ENCODE measurements around the gene YJEFN3. TPM values are rescaled to one million over a fixed set of nuclear protein-coding genes. Genes with fewer than 3 reads are reported as not detected.

YJEFN3 gene
- total and polyA plus RNA-seq, 4 donors: 4.4 to 30.6 (median 15.1) TPM

DNA sequence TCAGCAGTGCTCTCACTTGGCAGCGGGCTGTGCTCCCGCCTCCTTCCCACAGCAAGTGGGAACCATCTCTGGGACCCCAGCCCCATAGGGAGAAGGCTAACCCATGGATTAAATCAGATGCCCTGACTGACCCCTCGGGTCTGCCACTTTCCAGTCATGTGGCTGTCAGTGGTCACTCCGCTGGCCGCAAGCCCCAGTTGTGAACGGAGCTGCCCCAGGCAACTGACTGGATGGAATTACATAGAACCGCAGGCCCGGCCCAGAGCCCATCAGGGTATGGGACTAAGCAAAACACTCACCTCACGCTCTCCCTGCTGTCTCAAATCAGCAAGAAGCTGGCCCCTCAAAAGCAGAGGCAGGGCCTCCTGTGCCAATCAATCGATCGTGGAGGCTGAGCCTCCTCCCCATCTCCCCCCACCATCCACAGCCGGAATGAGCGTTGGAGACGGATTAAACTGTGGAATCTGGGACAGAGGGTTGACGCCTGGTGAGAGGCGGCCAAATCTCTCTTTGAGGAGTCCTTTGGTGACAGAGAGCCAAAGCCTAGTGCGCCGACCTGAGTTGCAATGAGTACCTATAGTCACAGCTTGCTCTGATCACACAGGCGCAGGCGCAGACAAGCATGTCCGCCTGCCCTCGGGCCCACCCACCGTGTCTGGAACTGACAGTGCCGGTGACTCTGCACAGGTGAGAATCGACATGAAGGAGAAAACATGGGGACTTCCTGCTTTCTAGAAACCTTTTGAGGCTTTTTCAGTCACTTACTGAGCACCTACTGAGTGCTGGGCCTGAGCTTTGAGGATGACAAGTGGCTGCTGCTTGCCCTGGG, 51.0 kb downstream of the YJEFN3 start:
- Histone ChIP-seq H3K4me3 (ENCODE audit: low read depth, low read length) (no peak overlapping the region), H3K27ac (ENCODE audit: low read depth, low read length) (no peak overlapping the region), H3K9me3 (ENCODE audit: control insufficient read depth, insufficient read depth, low read length) (no peaks in the 10 kb centered on the region), H3K27me3 (ENCODE audit: control insufficient read depth, insufficient read depth, low read length) (no peaks in the 10 kb centered on the region), H3K4me1 (ENCODE audit: control insufficient read depth, insufficient read depth, low read length) (peaks cover 13% of the 10 kb centered on the region), H3K36me3 (ENCODE audit: control insufficient read depth, insufficient read depth, low read length) (peaks cover 19% of the 10 kb centered on the region)
- DNase-seq (ENCODE audit: low read depth in 4 of 6, low spot score in 6 of 6): peak in 1 of 6 donors; percentile 28
- 91% methylated on average over 23 of the region's 25 CpGs for WGBS (ENCODE audit: insufficient coverage)

DNA sequence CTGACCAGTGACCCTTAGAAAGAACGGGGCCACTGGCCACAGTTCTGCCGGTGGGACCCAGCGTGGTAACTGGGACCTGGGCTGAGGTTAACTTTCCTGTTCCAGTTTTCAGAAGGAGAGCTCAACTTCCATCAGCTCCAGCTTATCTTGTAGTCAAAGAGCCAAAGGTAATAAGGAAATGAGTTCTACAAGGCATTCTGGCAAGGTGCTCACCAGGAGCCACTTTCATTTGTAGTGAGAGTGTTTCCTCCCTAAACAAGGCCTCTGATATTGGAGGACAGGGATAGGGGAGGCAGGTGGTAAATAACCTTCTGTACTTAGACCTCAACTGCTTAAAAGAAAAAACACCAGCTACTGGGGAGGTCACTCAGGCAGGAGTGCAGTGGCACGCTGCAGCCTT, 51.7 kb downstream of the YJEFN3 start:
- Histone ChIP-seq H3K36me3 (ENCODE audit: control insufficient read depth, insufficient read depth, low read length) (peaks cover 19% of the 10 kb centered on the region), H3K27ac (ENCODE audit: low read depth, low read length) (no peak overlapping the region), H3K4me1 (ENCODE audit: control insufficient read depth, insufficient read depth, low read length) (peaks cover 13% of the 10 kb centered on the region), H3K4me3 (ENCODE audit: low read depth, low read length) (no peak overlapping the region), H3K27me3 (ENCODE audit: control insufficient read depth, insufficient read depth, low read length) (no peaks in the 10 kb centered on the region), H3K9me3 (ENCODE audit: control insufficient read depth, insufficient read depth, low read length) (no peaks in the 10 kb centered on the region)
- WGBS (ENCODE audit: insufficient coverage): 95% methylated on average over 4 of the region's 4 CpGs
- no peak for DNase-seq (ENCODE audit: low read depth in 4 of 6, low spot score in 6 of 6)

DNA sequence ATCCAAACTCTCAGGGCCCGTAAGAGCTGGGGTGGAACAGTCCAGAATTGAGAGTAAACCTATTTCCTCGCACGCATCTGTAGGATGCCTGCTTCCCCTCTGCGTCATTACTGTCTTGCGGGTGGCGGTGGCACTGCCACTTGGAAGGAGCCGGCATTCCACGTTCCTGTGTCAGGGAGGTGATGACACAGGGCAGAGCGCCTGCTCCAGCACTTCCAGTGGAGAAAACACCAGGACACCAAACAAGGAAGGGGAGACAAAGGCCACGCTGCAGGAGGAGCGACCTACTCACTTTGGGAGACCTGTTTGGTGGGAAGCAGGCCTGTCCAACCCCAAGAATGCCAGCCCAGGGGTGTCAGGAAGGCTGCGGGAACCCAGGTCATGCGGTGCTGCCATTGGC, 52.7 kb downstream of the YJEFN3 start:
- no peak for DNase-seq (ENCODE audit: low read depth in 4 of 6, low spot score in 6 of 6)
- no peaks in the 10 kb centered on the region for H3K9me3 ChIP-seq (ENCODE audit: control insufficient read depth, insufficient read depth, low read length)
- H3K4me3 ChIP-seq (ENCODE audit: low read depth, low read length): no peak overlapping the region
- no peak overlapping the region for H3K27ac ChIP-seq (ENCODE audit: low read depth, low read length)
- WGBS (ENCODE audit: insufficient coverage): 96% methylated on average over 13 of the region's 13 CpGs
- H3K4me1 ChIP-seq (ENCODE audit: control insufficient read depth, insufficient read depth, low read length): peaks cover 13% of the 10 kb centered on the region
- no peaks in the 10 kb centered on the region for H3K27me3 ChIP-seq (ENCODE audit: control insufficient read depth, insufficient read depth, low read length)
- peaks cover 19% of the 10 kb centered on the region for H3K36me3 ChIP-seq (ENCODE audit: control insufficient read depth, insufficient read depth, low read length)

DNA sequence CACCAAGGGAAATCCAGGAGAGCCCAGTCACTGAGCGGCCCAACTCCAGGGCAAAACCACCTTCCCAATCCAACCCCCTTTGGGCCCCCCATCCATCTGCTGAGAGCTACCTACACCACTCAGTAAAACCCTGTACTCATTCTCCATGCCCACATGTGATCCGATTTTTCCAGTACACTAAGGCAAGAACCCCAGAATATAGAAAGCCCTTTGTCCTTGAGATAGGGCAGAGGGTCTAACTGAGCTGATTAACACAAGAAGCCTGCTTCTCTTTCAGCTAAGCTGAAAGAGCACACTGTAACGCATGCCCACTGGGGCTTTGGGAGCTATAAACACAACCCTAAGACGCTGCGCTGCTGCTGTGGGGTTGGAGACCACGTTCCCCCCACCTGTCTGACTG, 53.8 kb downstream of the YJEFN3 start:
- Histone ChIP-seq H3K4me1 (ENCODE audit: control insufficient read depth, insufficient read depth, low read length) (peaks cover 13% of the 10 kb centered on the region), H3K36me3 (ENCODE audit: control insufficient read depth, insufficient read depth, low read length) (peaks cover 19% of the 10 kb centered on the region), H3K27ac (ENCODE audit: low read depth, low read length) (peak overlapping the region; percentile 79), H3K27me3 (ENCODE audit: control insufficient read depth, insufficient read depth, low read length) (no peaks in the 10 kb centered on the region), H3K4me3 (ENCODE audit: low read depth, low read length) (no peak overlapping the region), H3K9me3 (ENCODE audit: control insufficient read depth, insufficient read depth, low read length) (no peaks in the 10 kb centered on the region)
- 59% methylated on average over 6 of the region's 6 CpGs for WGBS (ENCODE audit: insufficient coverage)
- DNase-seq (ENCODE audit: low read depth in 4 of 6, low spot score in 6 of 6): peak in 2 of 6 donors; percentile 2 to 15

- H3K4me1 ChIP-seq (ENCODE audit: control insufficient read depth, insufficient read depth, low read length): peaks cover 9% of the 10 kb centered on the region
- H3K9me3 ChIP-seq (ENCODE audit: control insufficient read depth, insufficient read depth, low read length): no peaks in the 10 kb centered on the region
- H3K4me3 ChIP-seq (ENCODE audit: low read depth, low read length): no peak overlapping the region
- no peak for DNase-seq (ENCODE audit: low read depth in 4 of 6, low spot score in 6 of 6)
- no peak overlapping the region for H3K27ac ChIP-seq (ENCODE audit: low read depth, low read length)
- 76% methylated on average over 2 of the region's 6 CpGs for WGBS (ENCODE audit: insufficient coverage)
- peaks cover 17% of the 10 kb centered on the region for H3K36me3 ChIP-seq (ENCODE audit: control insufficient read depth, insufficient read depth, low read length)
- H3K27me3 ChIP-seq (ENCODE audit: control insufficient read depth, insufficient read depth, low read length): no peaks in the 10 kb centered on the region
These were observed 55.6 kb downstream of the YJEFN3 start for GRCh38 chr19:19584356-19584755.

Other genes with a start within 250 kb of the YJEFN3 start
- gene SUGP1, start 208.4 kb upstream of the YJEFN3 start, total RNA-seq: 10 to 100 TPM; 35.5 to 40.3 TPM
- gene SUGP1, start 208.4 kb upstream of the YJEFN3 start, polyA plus RNA-seq (ENCODE audit: insufficient read length in 2 of 2): 10 to 100 TPM; 61.3 to 62.3 TPM
- 10 to 100 TPM; 28.0 to 41.8 TPM for gene MAU2, start 208.1 kb upstream of the YJEFN3 start, total RNA-seq
- gene MAU2, start 208.1 kb upstream of the YJEFN3 start, polyA plus RNA-seq (ENCODE audit: insufficient read length in 2 of 2): 10 to 100 TPM; 52.4 to 78.8 TPM
- gene GATAD2A, start 123.2 kb upstream of the YJEFN3 start, total RNA-seq: 10 to 100 TPM; 14.2 to 26.3 TPM
- gene GATAD2A, start 123.2 kb upstream of the YJEFN3 start, polyA plus RNA-seq (ENCODE audit: insufficient read length in 2 of 2): 10 to 100 TPM; 43.7 to 44.1 TPM
- gene TSSK6, start 13.4 kb upstream of the YJEFN3 start, total RNA-seq: 1 to 10 TPM in 1 of 2 donors, under 1 TPM in 1; 0.61 to 1.4 TPM
- gene TSSK6, start 13.4 kb upstream of the YJEFN3 start, polyA plus RNA-seq (ENCODE audit: insufficient read length in 2 of 2): 1 to 10 TPM; 2.0 to 2.2 TPM
- 100 to 1,000 TPM; 103 to 393 TPM for gene NDUFA13, start 12.7 kb upstream of the YJEFN3 start, total RNA-seq
- gene NDUFA13, start 12.7 kb upstream of the YJEFN3 start, polyA plus RNA-seq (ENCODE audit: insufficient read length in 2 of 2): 100 to 1,000 TPM; 334 to 355 TPM
- gene CILP2, start 9.4 kb downstream of the YJEFN3 start, total RNA-seq: under 1 TPM; 0.33 to 0.59 TPM
- gene CILP2, start 9.4 kb downstream of the YJEFN3 start, polyA plus RNA-seq (ENCODE audit: insufficient read length in 2 of 2): 1 to 10 TPM in 1 of 2 donors, under 1 TPM in 1; 0.98 to 1.0 TPM
- gene PBX4, start 89.8 kb downstream of the YJEFN3 start, total RNA-seq: 1 to 10 TPM; 4.3 to 7.2 TPM
- gene PBX4, start 89.8 kb downstream of the YJEFN3 start, polyA plus RNA-seq (ENCODE audit: insufficient read length in 2 of 2): 10 to 100 TPM in 1 of 2 donors, 1 to 10 TPM in 1; 9.7 to 13.6 TPM
- gene LPAR2, start 99.3 kb downstream of the YJEFN3 start, total RNA-seq: 10 to 100 TPM in 1 of 2 donors, 1 to 10 TPM in 1; 5.3 to 19.8 TPM
- gene LPAR2, start 99.3 kb downstream of the YJEFN3 start, polyA plus RNA-seq (ENCODE audit: insufficient read length in 2 of 2): 10 to 100 TPM; 67.1 to 80.0 TPM
- gene GMIP, start 114.7 kb downstream of the YJEFN3 start, total RNA-seq: 10 to 100 TPM in 1 of 2 donors, 1 to 10 TPM in 1; 5.2 to 10.8 TPM
- gene GMIP, start 114.7 kb downstream of the YJEFN3 start, polyA plus RNA-seq (ENCODE audit: insufficient read length in 2 of 2): 10 to 100 TPM; 16.3 to 20.8 TPM
- 10 to 100 TPM; 21.3 to 34.3 TPM for gene ATP13A1, start 134.8 kb downstream of the YJEFN3 start, total RNA-seq
- gene ATP13A1, start 134.8 kb downstream of the YJEFN3 start, polyA plus RNA-seq (ENCODE audit: insufficient read length in 2 of 2): 10 to 100 TPM; 67.3 to 82.2 TPM
- 10 to 100 TPM in 1 of 2 donors, 1 to 10 TPM in 1; 9.7 to 10.5 TPM for gene ZNF101, start 139.9 kb downstream of the YJEFN3 start, total RNA-seq
- 10 to 100 TPM; 12.7 to 19.1 TPM for gene ZNF101, start 139.9 kb downstream of the YJEFN3 start, polyA plus RNA-seq (ENCODE audit: insufficient read length in 2 of 2)
- 10 to 100 TPM; 18.0 to 24.2 TPM for gene ZNF14, start 204.2 kb downstream of the YJEFN3 start, total RNA-seq
- 10 to 100 TPM in 1 of 2 donors, 1 to 10 TPM in 1; 9.9 to 11.8 TPM for gene ZNF14, start 204.2 kb downstream of the YJEFN3 start, polyA plus RNA-seq (ENCODE audit: insufficient read length in 2 of 2)

Data from spinal cord (tissue), 10 donors.